DND-41 (cell line): Measurements from ENCODE around the gene POU6F2.

Experiments
- ATAC-seq: fragments of 200-7000 bp; cut with Tn5 transposase; 3 replicates; pipeline ENCODE4 v1.9.1; 2021; ENCODE audit warnings: low read depth; ENCODE audit not compliant: insufficient read depth
- DNase-seq: peaks from one replicate; pipeline ENCODE4 v3.0.0-alpha.2; 2020
- H2AFZ ChIP-seq: 2 replicates; pipeline ENCODE4 v1.6.0; 2012; ENCODE audit warnings: low read depth, low read length
- H3K27ac ChIP-seq: 2 replicates; pipeline ENCODE4 v1.5.1; 2012; ENCODE audit warnings: low read length, inconsistent platforms
- H3K27me3 ChIP-seq: fragments of 200-600 bp; sonication (generic); 2 replicates; pipeline ENCODE4 v1.6.0; 2012; ENCODE audit warnings: low read length, mild to moderate bottlenecking, inconsistent platforms; ENCODE audit not compliant: insufficient read depth, poor library complexity
- H3K36me3 ChIP-seq: 2 replicates; pipeline ENCODE4 v1.5.1; 2012; ENCODE audit warnings: low read length, inconsistent platforms; ENCODE audit not compliant: insufficient read depth
- H3K4me1 ChIP-seq: 2 replicates; pipeline ENCODE4 v1.5.1; 2012; ENCODE audit warnings: mild to moderate bottlenecking, low read length; ENCODE audit not compliant: insufficient read depth
- H3K4me2 ChIP-seq: 2 replicates; pipeline ENCODE4 v1.6.0; 2012; ENCODE audit warnings: mild to moderate bottlenecking, moderate library complexity, low read length, inconsistent platforms; ENCODE audit not compliant: insufficient read depth
- H3K4me3 ChIP-seq, 2 experiments: fragments of 200-600 bp in 1 of 2; shearing (Covaris generic) in 1 of 2; 2 replicates each; pipeline ENCODE4 v1.5.1; 2012 to 2016; ENCODE audit warnings: inconsistent platforms in 2 of 2, low read length in 2 of 2, mild to moderate bottlenecking in 2 of 2, low read depth in 1 of 2, moderate library complexity in 1 of 2
- H3K79me2 ChIP-seq: 2 replicates; pipeline ENCODE4 v1.6.0; 2012; ENCODE audit warnings: low read length, inconsistent platforms; ENCODE audit not compliant: insufficient read depth
- H3K9ac ChIP-seq: 2 replicates; pipeline ENCODE4 v1.6.0; 2012; ENCODE audit warnings: low read depth, mild to moderate bottlenecking, inconsistent platforms, low read length, moderate library complexity
- H3K9me3 ChIP-seq: 2 replicates; pipeline ENCODE4 v1.5.1; 2012; ENCODE audit warnings: low read length, moderate library complexity, mild to moderate bottlenecking, inconsistent platforms; ENCODE audit not compliant: insufficient read depth, severe bottlenecking
- H4K20me1 ChIP-seq: 2 replicates; pipeline ENCODE4 v1.6.0; 2012; ENCODE audit warnings: low read length; ENCODE audit not compliant: insufficient read depth
- EZH2 ChIP-seq: IDR thresholded peaks from 3 replicates; pipeline ENCODE4 v1.6.1; 2012; ENCODE audit warnings: borderline replicate concordance, low read depth, mild to moderate bottlenecking, moderate library complexity, low read length, inconsistent platforms; ENCODE audit not compliant: severe bottlenecking
- TF ChIP-seq, protein P1 (sequence below): IDR thresholded peaks from 2 replicates; pipeline ENCODE4 v1.5.1; 2012; ENCODE audit warnings: borderline replicate concordance, low read length, moderate library complexity, mild to moderate bottlenecking; ENCODE audit not compliant: poor library complexity, severe bottlenecking; ENCODE audit errors: extremely low read depth

The POU6F2 gene

DNA sequence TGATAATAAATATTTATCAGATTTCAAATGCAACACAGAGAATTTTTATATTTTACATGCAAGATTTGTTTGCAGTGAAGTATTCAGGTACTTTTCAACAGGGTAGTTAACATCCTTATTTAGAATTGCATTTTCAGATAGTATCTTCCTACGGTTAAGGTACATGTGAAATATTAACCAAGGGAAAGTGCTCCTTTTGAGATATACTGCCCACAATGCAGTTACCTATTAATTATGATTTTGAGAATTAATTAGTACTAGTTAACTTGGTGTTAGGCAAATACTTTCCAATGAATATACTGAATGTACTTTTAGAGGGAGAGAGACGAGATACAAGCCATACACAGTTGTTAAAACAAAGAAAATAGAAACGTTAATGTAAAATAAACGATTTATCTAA lies 382.3 kb downstream of the POU6F2 start:
- Histone ChIP-seq H3K4me1 (peaks cover 8% of the 10 kb centered on the region), H2AFZ (no peak overlapping the region), H4K20me1 (no peaks in the 10 kb centered on the region), H3K27me3 (peaks cover 34% of the 10 kb centered on the region), H3K9ac (no peak overlapping the region), H3K79me2 (no peaks in the 10 kb centered on the region), H3K4me3 (no peak overlapping the region), H3K36me3 (no peaks in the 10 kb centered on the region), H3K9me3 (no peaks in the 10 kb centered on the region), H3K27ac (no peak overlapping the region), H3K4me2 (no peak overlapping the region)
- DNase-seq (no peak), ATAC-seq (no peak)
- TF ChIP-seq, protein P1, sequence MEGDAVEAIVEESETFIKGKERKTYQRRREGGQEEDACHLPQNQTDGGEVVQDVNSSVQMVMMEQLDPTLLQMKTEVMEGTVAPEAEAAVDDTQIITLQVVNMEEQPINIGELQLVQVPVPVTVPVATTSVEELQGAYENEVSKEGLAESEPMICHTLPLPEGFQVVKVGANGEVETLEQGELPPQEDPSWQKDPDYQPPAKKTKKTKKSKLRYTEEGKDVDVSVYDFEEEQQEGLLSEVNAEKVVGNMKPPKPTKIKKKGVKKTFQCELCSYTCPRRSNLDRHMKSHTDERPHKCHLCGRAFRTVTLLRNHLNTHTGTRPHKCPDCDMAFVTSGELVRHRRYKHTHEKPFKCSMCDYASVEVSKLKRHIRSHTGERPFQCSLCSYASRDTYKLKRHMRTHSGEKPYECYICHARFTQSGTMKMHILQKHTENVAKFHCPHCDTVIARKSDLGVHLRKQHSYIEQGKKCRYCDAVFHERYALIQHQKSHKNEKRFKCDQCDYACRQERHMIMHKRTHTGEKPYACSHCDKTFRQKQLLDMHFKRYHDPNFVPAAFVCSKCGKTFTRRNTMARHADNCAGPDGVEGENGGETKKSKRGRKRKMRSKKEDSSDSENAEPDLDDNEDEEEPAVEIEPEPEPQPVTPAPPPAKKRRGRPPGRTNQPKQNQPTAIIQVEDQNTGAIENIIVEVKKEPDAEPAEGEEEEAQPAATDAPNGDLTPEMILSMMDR = no peak
- no peak for TF ChIP-seq EZH2

DNA sequence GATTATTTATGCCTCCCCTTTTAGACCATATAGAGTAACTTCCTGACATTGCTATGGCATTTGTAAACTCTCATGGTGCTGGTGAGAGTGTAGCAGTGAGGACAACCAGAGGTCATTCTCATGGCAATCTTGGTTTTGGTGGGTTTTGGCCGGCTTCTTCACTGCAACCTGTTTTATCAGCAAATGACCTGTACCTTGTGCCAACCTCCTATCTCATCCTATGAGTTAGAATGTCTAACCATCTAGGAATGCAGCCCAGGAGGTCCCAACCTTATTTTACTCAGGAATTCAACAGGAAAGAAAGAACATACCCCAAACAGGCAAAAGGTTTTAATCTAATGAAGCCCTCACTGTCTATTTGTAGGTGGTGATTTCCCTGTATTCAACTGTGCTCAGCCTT lies 383.1 kb downstream of the POU6F2 start:
- DNase-seq (no peak), ATAC-seq (no peak)
- TF ChIP-seq, protein P1 = no peak
- no peak for TF ChIP-seq EZH2
- no peaks in the 10 kb centered on the region for H3K79me2 ChIP-seq
- no peaks in the 10 kb centered on the region for H4K20me1 ChIP-seq
- no peak overlapping the region for H2AFZ ChIP-seq
- H3K36me3 ChIP-seq = no peaks in the 10 kb centered on the region
- no peak overlapping the region for H3K4me3 ChIP-seq
- H3K9ac ChIP-seq = no peak overlapping the region
- H3K27ac ChIP-seq = no peak overlapping the region
- H3K4me2 ChIP-seq = no peak overlapping the region
- H3K27me3 ChIP-seq = peaks cover 34% of the 10 kb centered on the region
- peaks cover 5% of the 10 kb centered on the region for H3K4me1 ChIP-seq
- no peaks in the 10 kb centered on the region for H3K9me3 ChIP-seq

DNA sequence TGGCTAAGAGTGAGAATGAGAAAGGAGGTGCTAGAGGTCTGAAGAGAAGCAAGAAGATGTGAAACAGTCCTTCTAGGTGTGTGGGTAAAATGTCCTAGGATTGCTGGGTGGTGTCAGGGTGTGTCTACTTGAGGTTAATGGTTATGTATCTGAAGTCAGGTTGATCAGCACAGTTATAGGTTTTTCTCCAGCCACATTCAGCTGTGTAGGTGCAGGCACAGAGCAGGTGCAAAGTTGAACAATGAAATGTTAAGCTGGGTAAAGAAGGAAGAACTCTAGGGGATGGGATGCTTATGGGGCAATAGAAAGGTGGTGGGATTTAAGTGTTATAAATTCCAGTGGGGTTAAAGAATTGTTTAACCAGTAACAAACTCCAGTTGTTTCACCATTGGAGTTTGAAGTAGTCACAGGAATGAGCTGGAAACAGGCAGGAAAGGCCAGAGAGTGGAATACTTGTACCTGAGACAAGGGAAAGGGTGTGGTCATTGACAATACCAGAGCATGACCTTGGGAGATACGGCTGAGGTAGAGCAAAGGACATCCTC lies 388.1 kb downstream of the POU6F2 start:
- H3K27ac ChIP-seq = no peak overlapping the region
- DNase-seq = no peak
- H3K27me3 ChIP-seq = peaks cover 23% of the 10 kb centered on the region
- H4K20me1 ChIP-seq = no peaks in the 10 kb centered on the region
- H2AFZ ChIP-seq = no peak overlapping the region
- H3K79me2 ChIP-seq = no peaks in the 10 kb centered on the region
- no peaks in the 10 kb centered on the region for H3K36me3 ChIP-seq
- H3K4me2 ChIP-seq = no peak overlapping the region
- no peak overlapping the region for H3K4me3 ChIP-seq
- ATAC-seq = no peak
- no peak overlapping the region for H3K9ac ChIP-seq
- no peaks in the 10 kb centered on the region for H3K9me3 ChIP-seq
- no peaks in the 10 kb centered on the region for H3K4me1 ChIP-seq
- no peak for TF ChIP-seq EZH2
- TF ChIP-seq, protein P1 = no peak

DNA sequence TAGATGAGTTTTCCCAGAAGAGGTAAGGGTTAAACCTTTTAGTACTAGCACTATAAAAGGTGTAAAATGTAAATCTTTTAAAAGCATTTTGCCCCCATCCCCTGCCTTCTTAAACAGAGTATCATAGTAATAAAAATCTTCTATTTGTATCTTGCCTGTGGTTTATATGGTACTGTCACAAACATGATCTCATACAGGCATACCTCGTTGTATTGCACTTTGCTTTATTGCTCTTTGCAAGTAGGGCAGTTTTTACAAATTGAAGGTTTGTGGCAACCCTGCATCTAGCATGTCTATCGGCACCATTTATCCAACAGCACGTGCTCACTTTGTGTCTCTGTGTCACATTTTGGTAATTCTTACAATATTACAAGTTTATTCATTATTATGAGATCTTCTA lies 389.7 kb downstream of the POU6F2 start:
- no peak for ATAC-seq
- H3K9me3 ChIP-seq = no peaks in the 10 kb centered on the region
- no peak for DNase-seq
- H3K4me1 ChIP-seq = no peaks in the 10 kb centered on the region
- no peak overlapping the region for H3K27ac ChIP-seq
- peaks cover 13% of the 10 kb centered on the region for H3K27me3 ChIP-seq
- H4K20me1 ChIP-seq = no peaks in the 10 kb centered on the region
- no peak overlapping the region for H3K4me3 ChIP-seq
- no peak overlapping the region for H2AFZ ChIP-seq
- no peak overlapping the region for H3K4me2 ChIP-seq
- no peaks in the 10 kb centered on the region for H3K36me3 ChIP-seq
- TF ChIP-seq, protein P1 = no peak
- TF ChIP-seq EZH2 = no peak
- no peaks in the 10 kb centered on the region for H3K79me2 ChIP-seq
- H3K9ac ChIP-seq = no peak overlapping the region
